ENCODE results near the gene GMIP. TPM values are rescaled to one million over a fixed set of nuclear protein-coding genes. Genes with fewer than 3 reads are reported as not detected.

Gene GMIP
- total RNA-seq, 3 donors from 2014 or later: 18.1 to 35.5 (median 33.1) TPM

- Histone ChIP-seq H3K4me3 (no peak overlapping the region), H3K36me3 (ENCODE audit: low read depth) (no peaks in the 10 kb centered on the region), H3K4me1 (ENCODE audit: low read depth) (no peaks in the 10 kb centered on the region), H3K9me3 (no peaks in the 10 kb centered on the region)
- DNase-seq: no peak
- ATAC-seq: no peak
- intact Hi-C loops (cut with DNase I, micrococcal nuclease): no loop called here
- no peak for TF ChIP-seq CTCF (IDR thresholded peaks at IDR 0.05)
These were observed 1.9 kb upstream of the GMIP start for GRCh38 chr19:19645233-19645870.

GRCh38 chr19:19644054-19644388 is 564 bp upstream of the GMIP start:
- no peak for ATAC-seq
- intact Hi-C loops (cut with DNase I, micrococcal nuclease): loop anchor here (5.0 kb wide), 1 partner anchor 112 kb away; no protein-coding TSS in a partner anchor
- Histone ChIP-seq H3K36me3 (ENCODE audit: low read depth) (no peaks in the 10 kb centered on the region), H3K4me1 (ENCODE audit: low read depth) (no peaks in the 10 kb centered on the region), H3K4me3 (no peak overlapping the region), H3K9me3 (no peaks in the 10 kb centered on the region)
- DNase-seq: no peak
- no peak for TF ChIP-seq CTCF (IDR thresholded peaks at IDR 0.05)

GRCh38 chr19:19642506-19643157 is 825 bp downstream of the GMIP start:
- no peaks in the 10 kb centered on the region for H3K4me1 ChIP-seq (ENCODE audit: low read depth)
- H3K4me3 ChIP-seq: peak overlapping the region; percentile 65
- ATAC-seq (peak; percentile 20), DNase-seq (no peak)
- H3K9me3 ChIP-seq: no peaks in the 10 kb centered on the region
- intact Hi-C loops (cut with DNase I, micrococcal nuclease): loop anchor here (5.0 kb wide), 1 partner anchor 110 kb away; no protein-coding TSS in a partner anchor
- TF ChIP-seq CTCF (IDR thresholded peaks at IDR 0.05): no peak
- H3K36me3 ChIP-seq (ENCODE audit: low read depth): no peaks in the 10 kb centered on the region

- ATAC-seq (no peak), DNase-seq (peak in 2 of 3 donors; percentile 41 to 59)
- no peak overlapping the region for H3K4me3 ChIP-seq
- H3K4me1 ChIP-seq (ENCODE audit: low read depth): no peaks in the 10 kb centered on the region
- intact Hi-C loops (cut with DNase I, micrococcal nuclease): no loop called here
- no peaks in the 10 kb centered on the region for H3K36me3 ChIP-seq (ENCODE audit: low read depth)
- no peaks in the 10 kb centered on the region for H3K9me3 ChIP-seq
- no peak for TF ChIP-seq CTCF (IDR thresholded peaks at IDR 0.05)
These were observed 5.8 kb downstream of the GMIP start for GRCh38 chr19:19637523-19638251.

- ATAC-seq: no peak
- DNase-seq: no peak
- intact Hi-C loops (cut with DNase I, micrococcal nuclease): no loop called here
- H3K9me3 ChIP-seq: no peaks in the 10 kb centered on the region
- no peak for TF ChIP-seq CTCF (IDR thresholded peaks at IDR 0.05)
- no peak overlapping the region for H3K4me3 ChIP-seq
- H3K4me1 ChIP-seq (ENCODE audit: low read depth): no peaks in the 10 kb centered on the region
- no peaks in the 10 kb centered on the region for H3K36me3 ChIP-seq (ENCODE audit: low read depth)
These were observed 6.3 kb downstream of the GMIP start for GRCh38 chr19:19637186-19637522.

Data from mucosa of descending colon (tissue), 3 donors.